Activated CD4-positive, alpha-beta T cell treated with anti-CD3 and anti-CD28 coated beads, Interleukin-2, amount 50 U/mL, for 24 hours (primary cell): Measurements from ENCODE around the gene BCR.

Experiments
- DNase-seq, 2 donors: peaks; one replicate each; pipeline ENCODE4 v3.0.0-alpha.2; 2020; ENCODE audit warnings: low read depth in 1 of 2, low spot score in 1 of 2

Gene BCR

GRCh38 chr22:23242473-23243001, 62.2 kb downstream of the BCR start:
- no peak for DNase-seq

DNA sequence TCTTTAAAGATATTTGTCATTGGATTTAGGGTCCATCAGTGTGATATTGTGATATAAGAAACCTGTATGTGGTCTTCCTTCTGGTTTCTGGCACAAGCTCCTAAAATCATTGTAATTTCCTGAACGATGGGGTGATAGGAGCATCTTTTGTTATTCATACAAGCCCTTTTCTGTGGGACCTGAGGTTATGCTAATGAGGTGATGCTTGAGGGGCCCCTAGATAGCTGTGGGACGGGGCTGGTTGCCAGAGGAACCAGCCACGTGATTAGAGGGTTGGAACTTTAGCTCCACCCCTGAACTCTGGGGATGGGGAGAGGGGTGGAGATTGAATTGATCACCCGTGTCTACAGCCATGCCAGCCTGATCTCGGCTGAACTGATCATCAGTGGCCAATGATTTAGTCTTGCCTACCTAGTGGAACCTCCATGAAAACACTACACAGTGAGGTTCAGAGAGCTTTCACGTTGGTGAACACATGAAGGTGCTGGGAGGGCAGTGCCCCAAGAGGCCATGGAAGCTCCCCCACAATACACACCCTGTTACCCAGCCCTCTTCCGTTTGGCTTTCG, 62.8 kb downstream of the BCR start:
- DNase-seq, result peak; percentile 46 to 67

GRCh38 chr22:23243859-23244689, 63.8 kb downstream of the BCR start:
- DNase-seq, result no peak

GRCh38 chr22:23244690-23245044, 64.4 kb downstream of the BCR start:
- DNase-seq, result no peak

GRCh38 chr22:23245045-23245798, 64.9 kb downstream of the BCR start:
- no peak for DNase-seq

GRCh38 chr22:23245799-23246136, 65.5 kb downstream of the BCR start:
- no peak for DNase-seq

DNA sequence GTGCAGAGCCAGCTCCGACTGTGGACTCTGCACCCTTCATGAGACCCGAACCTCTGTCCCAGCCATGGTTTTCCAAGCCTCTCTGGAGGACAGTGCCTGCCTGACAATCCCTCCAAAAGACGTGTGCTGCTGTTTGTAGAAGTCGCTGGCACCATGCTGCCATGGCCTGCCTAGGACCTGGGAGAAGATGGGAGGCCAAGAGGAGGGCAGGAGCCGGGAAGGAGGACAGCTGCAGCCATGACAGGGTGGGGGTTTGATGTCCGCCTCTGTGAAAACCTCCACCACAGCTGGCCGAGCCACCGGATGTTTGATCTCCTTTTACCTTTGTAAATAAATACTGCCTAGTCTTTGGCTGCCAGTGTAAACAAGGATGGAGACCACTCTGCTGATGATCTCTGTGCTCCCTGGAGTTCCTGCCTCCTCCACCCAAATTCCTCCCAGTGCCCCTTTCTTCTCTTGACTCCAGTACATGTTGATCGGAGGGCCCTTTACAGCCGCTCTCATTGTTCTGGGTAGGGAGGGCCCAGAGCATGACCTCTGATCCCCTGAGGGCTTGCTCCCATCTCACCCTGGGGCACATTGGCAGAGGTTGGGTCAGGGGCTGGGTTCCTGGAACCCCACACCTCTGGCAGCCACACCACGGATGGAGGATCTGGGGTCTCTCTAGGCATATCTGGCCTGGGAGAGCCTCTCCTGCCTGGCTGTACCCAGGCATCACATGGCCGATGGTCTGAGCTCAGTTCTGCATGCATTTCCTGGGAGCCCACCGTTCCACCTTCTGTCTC, 66.9 kb downstream of the BCR start:
- no peak for DNase-seq

- DNase-seq, result no peak
Measured at GRCh38 chr22:23248583-23248982, 68.3 kb downstream of the BCR start.

DNA sequence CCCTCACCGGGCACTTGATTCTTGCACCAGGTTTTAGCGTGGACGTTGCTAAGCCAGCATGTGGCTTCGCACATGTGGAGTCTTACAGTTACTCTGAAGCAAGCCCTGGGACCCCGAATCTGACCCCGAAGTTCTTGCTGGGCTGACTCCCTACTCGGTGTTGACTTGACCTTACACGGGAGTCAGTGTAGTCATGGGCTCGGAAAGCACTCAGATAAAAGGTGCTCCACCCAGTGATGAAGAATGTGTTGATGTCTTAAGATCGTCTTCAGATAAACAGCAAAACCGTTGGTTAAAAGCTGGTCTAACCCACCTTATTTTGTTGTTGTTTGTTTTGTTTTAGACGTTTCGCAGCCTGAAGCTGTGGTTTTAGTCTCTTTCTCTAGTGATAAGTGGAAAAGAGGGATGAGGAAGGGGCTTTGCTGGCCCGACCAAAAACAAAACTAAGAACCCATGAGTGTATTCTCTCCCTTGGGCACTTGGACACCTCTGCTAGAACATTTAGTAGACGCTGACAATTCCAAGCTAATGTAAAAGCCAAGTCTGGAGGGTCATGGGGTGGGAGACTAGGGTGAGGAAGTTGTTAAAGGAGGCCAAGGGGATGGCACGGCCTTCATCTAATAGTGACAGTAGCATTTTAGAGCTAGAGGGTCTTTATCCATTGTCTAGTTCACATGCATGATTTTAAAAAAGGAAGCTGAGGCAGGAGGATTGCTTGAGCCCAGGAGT, 69.9 kb downstream of the BCR start:
- no peak for DNase-seq

DNA sequence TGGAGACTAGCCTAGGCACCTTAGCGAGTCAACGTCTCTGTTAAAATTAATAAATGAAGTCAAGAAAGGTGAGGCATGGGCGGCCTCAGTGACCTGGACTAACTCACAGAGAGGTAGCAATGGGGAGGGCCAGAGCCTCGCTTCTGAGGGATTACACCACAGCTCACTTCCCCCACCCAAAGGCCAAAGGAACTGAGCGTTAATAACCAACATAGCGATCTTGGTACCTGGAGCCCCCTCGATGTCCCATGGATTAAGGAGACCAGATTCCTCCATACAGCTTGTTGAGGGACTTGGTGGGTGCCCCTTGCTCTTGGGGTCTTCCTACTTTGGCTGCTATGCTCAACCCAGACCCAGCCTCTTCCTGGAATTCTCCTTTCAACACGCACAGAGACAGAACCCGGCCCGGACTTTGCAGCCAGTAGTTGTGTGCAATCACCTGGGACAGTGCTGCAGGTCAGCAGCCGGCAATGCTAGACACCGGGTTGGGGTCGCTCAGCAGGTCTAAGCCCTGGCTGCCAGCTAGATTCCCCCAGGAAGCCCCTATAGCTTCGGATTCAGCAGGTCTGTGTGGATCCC, 70.6 kb downstream of the BCR start:
- DNase-seq, result no peak

DNA sequence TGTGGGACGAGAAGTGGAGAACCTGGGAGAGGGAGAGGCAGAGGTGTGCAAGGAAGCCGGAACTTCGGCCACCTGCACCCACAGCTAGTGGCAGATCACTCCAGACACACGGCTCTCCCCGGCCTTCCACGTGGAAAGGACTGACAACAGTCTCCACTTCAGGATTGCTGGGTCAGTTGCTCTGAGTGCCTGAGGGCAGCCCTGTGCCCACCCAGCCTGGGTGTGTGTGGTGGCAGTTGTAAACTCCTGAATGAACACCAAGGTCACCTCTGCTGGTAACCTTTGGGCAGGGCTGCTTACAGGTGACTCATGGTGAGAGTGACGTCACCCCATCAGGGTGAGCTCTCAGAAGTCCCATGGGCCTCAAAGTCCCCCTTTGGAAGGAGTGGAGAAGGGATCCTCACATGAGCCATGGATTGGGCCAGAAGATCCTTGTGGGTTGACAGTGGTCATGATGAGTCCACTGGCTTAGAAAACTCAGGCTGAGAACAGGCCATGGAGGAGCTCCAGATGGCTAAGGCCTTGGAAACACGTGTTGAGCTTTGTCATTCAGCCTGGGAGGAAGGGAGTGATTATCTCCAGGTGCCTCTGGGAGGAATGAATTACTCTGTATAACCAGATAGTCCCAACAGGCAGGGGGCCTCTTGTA, 71.3 kb downstream of the BCR start:
- DNase-seq, result no peak

DNA sequence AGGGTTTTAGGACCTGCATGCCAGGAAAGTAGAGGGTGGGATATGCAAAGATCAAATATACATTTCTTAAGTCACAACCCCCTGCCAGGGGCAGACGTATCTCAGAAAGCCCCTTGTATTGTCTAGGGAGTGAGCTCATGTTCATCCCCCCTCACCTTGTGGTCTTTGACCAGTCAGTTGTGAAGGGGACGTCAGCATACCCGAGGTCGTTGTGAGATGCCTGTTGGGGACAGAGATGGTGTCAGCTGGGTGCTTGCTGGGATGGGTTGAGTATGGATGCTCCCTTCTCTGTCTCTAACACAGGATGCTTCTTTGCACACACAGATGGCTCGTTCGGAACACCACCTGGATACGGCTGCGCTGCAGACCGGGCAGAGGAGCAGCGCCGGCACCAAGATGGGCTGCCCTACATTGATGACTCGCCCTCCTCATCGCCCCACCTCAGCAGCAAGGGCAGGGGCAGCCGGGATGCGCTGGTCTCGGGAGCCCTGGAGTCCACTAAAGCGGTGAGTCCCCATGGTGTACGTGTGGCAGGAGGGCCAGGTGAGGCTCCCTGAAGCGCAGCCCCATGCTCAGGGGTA, 73.3 kb downstream of the BCR start:
- no peak for DNase-seq

DNA sequence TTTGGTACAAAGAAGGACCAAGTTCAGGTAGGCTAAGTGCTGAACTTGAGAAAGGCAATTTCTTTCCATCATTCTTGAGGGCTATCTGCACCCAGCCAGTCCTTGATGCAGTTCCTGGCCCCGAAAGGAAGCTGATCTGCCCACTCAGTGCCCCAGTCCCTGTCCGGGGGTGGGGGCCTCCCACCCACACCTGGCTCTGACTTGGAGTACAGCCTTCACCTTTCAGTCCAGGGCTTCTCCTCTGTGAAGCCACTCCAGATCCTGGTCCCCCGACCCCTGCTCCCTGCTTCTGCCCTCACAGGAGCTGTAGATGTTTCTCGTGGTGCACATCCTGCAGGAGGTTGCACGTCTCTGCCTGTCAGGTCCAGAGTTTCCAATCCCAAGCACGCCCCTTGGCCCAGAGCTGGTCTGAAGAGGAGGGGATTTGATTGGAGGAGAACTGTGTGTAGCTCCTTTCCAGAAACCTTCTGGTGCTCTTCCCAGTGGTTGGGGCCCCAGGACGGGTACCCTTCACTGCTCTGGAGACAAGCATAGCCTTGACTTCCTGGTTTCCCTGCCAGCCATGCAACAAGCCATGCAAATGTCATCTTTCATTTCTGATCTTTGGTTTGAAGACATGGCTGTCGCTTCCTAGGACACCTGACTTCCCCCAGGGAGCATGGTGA, 75.3 kb downstream of the BCR start:
- no peak for DNase-seq

DNA sequence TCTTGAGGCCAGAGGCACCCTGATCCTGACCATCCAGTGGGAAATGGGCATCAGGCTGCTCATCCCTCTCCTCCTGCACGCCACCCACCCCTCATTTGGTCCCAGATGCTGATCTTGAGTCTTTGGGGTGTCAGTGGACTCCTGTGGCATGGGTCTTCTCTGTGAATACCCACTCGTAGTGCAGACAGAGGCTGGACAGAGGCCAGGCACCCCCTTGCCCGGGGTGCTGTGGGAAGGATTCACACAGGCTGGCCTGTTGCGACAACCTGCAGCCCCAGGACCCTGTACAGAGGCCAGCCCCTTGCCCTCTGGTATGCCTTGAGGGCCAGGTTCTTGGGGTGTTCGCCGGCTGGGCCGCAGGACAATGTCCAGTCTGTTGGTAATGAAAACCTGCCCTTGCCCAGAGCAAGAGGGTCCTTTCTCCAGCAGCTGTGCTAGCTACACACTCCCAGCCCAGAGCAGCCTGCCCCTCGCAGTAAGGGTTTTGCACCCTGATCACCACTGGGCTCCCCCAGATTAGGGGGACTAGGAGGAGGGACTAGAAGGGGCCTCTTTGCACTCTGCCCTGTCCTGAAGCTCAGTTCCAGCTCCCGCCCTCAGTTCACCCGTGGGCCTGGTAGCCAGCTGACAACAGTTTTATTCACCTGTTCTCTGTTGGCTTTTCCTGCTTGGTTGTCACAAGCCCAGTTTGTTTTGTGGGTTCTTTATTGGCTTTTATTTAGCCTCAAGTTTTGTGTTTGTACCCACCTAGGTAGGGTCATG, 76.0 kb downstream of the BCR start:
- no peak for DNase-seq

GRCh38 chr22:23256986-23257888, 76.9 kb downstream of the BCR start:
- DNase-seq, result no peak

DNA sequence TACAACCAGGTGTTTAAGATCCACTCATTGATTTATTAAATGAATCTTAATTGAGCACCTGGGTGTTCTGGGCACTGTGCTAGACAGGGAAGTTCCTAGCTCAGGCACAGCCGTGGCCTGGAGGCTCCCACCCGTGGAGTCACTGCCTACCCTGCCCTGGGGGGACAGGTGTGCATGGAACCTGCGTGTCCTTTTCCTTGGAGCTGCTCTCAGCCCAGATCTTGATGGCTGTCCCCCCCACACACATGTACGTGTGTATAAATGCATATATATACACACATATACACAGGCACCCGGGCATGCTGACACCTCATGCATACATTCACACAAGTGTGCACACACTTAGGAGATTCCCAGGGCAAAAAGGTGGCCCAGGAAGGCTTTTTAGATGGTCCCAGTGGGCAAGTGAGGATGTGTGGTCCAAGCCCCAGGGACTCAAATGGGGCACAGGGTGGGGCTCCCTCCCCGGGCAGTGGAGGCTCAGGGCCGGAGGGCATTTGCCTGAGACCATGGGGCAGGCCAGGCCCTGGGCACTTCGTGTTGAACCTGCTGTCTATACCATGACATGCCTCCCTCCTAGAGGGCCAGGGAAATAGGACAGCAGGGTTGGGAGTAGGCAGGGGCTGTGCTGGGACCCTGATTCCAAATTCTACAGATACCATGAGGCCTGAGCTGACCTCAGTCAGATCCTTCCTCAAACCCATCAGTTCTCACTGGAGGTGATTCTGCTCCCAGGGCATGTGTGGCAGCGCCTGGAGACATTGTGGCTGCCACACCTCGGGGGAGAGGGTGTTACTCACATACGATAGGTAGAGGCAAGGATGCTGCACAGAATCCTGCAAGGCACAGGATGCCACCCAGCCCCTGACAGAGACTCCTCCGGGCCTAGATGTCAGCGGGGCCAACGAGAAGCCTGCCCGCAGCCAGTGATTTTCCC, 77.8 kb downstream of the BCR start:
- no peak for DNase-seq
